Activated CD4-positive, alpha-beta T cell treated with anti-CD3 and anti-CD28 coated beads, Interleukin-2, Interleukin-6, amounts not matched to agents 100 ng/mL and 50 ng/mL, durations not matched to agents 16 hours and 8 hours (primary cell): ENCODE data around the gene OR7D2.

ENCODE experiments used
- DNase-seq: peaks from one replicate; pipeline ENCODE4 v3.0.0-alpha.2; 2020

The OR7D2 gene

GRCh38 chr19:9219489-9219888 is 40.7 kb downstream of the OR7D2 start, which contains the start of gene OR7D4:
Gene OR7D4 (minus strand): TSS chr19:9219589. CDS start chr19:9214837, 4,752 bp downstream.
- no peak for DNase-seq
